Amniotic stem cell (primary cell): Measurements from ENCODE around the gene ZBTB46.

ENCODE experiments used
- DNase-seq: peaks from one replicate; lab custom pipeline; 2025; lab: John Stamatoyannopoulos, UW

The ZBTB46 gene

GRCh38 chr20:63766695-63767426 is 64.2 kb downstream of the ZBTB46 start:
- DNase-seq, result no peak

GRCh38 chr20:63765902-63766301 is 65.2 kb downstream of the ZBTB46 start:
- no peak for DNase-seq

GRCh38 chr20:63765082-63765873 is 65.8 kb downstream of the ZBTB46 start:
- no peak for DNase-seq

- DNase-seq, result no peak
Observed at GRCh38 chr20:63759377-63759901, 71.6 kb downstream of the ZBTB46 start.

GRCh38 chr20:63758152-63758551 is 72.9 kb downstream of the ZBTB46 start:
- no peak for DNase-seq

- no peak for DNase-seq
Observed at GRCh38 chr20:63756648-63756991, 74.4 kb downstream of the ZBTB46 start.

- no peak for DNase-seq
Observed at GRCh38 chr20:63755933-63756647, 75.0 kb downstream of the ZBTB46 start.

GRCh38 chr20:63754008-63754407 is 77.1 kb downstream of the ZBTB46 start:
- DNase-seq, result no peak

GRCh38 chr20:63753381-63753780 is 77.7 kb downstream of the ZBTB46 start:
- DNase-seq, result no peak

- no peak for DNase-seq
Observed at GRCh38 chr20:63752411-63753101, 78.5 kb downstream of the ZBTB46 start.

- no peak for DNase-seq
Observed at GRCh38 chr20:63751471-63752271, 79.4 kb downstream of the ZBTB46 start.

GRCh38 chr20:63750807-63751470 is 80.1 kb downstream of the ZBTB46 start:
- no peak for DNase-seq

GRCh38 chr20:63749597-63750508 is 81.2 kb downstream of the ZBTB46 start:
- no peak for DNase-seq

GRCh38 chr20:63748934-63749270 is 82.2 kb downstream of the ZBTB46 start:
- no peak for DNase-seq

- no peak for DNase-seq
Observed at GRCh38 chr20:63748070-63748933, 82.8 kb downstream of the ZBTB46 start.

GRCh38 chr20:63747622-63748069 is 83.4 kb downstream of the ZBTB46 start:
- no peak for DNase-seq

- DNase-seq, result no peak
Observed at GRCh38 chr20:63746751-63747315, 84.2 kb downstream of the ZBTB46 start.
